Neuron (in vitro differentiated cells): ENCODE data around the gene CCDC187.

Experiments used
- H2AFZ ChIP-seq: one replicate; pipeline ENCODE4 v1.6.1; 2013; ENCODE audit warnings: low read depth, mild to moderate bottlenecking, inconsistent platforms, low read length, moderate library complexity
- H3K27me3 ChIP-seq: one replicate; pipeline ENCODE4 v1.6.1; 2013; ENCODE audit warnings: low read length; ENCODE audit not compliant: insufficient read depth
- H3K36me3 ChIP-seq: one replicate; pipeline ENCODE4 v1.6.1; 2013; ENCODE audit warnings: low read length; ENCODE audit not compliant: insufficient read depth
- H3K4me1 ChIP-seq: one replicate; pipeline ENCODE4 v1.6.1; 2013; ENCODE audit warnings: low read length; ENCODE audit not compliant: insufficient read depth
- H3K4me3 ChIP-seq: 2 replicates; pipeline ENCODE4 v1.5.1; 2013; ENCODE audit warnings: mild to moderate bottlenecking, low read length, moderate library complexity
- H3K9me3 ChIP-seq: one replicate; pipeline ENCODE4 v1.6.1; 2013; ENCODE audit warnings: low read length

CCDC187 gene

DNA sequence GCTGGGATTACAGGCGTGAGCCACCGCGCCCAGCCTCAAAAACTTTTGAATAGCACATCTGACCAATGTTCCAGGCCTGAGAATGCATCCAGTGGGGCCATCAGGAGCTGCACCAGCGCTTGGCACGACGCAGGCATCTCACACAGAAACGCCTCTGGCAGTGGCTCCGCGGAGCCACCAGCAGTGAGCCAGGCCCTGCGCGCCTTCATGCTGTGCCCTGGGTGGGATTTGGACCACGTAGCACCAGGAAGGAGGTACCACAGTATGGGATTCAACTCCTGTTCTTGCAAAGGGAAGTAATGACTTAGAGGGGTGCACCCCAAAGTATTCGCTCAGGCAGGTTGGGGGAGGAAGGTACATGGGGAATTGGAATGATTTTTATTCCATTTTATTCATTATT lies 3.0 kb downstream of the CCDC187 start:
- H2AFZ ChIP-seq: no peak overlapping the region
- H3K27me3 ChIP-seq: peaks cover 29% of the 10 kb centered on the region
- H3K4me3 ChIP-seq: no peak overlapping the region
- no peaks in the 10 kb centered on the region for H3K36me3 ChIP-seq
- no peaks in the 10 kb centered on the region for H3K9me3 ChIP-seq
- peaks cover 8% of the 10 kb centered on the region for H3K4me1 ChIP-seq

DNA sequence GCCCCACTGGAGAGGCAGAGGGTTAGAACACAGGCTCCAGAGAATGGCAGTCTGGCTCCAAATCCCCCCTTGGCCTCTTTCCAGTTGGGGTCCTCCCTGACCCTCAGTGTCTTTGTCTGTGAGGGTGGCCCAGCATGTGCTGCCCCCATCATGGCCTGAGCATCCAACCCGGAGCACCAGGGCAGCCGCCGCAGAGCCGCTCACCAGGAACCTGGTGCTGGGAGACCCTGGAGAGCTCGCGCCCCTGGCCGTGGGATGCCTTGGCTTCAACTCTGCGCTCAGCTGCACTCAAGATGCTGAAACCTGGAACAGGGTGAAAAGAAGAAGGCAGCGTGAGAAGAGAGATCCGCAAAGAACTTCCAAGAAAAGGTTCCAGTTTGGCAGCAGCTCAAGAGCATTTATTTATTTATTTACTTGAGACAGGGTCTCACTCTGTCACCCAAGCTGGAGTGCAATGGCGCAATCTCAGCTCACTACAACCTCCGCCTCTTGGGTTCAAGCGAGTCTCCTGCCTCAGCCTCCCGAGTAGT lies 3.8 kb downstream of the CCDC187 start:
- H2AFZ ChIP-seq: no peak overlapping the region
- no peak overlapping the region for H3K4me3 ChIP-seq
- H3K27me3 ChIP-seq: peaks cover 29% of the 10 kb centered on the region
- peaks cover 13% of the 10 kb centered on the region for H3K4me1 ChIP-seq
- no peaks in the 10 kb centered on the region for H3K9me3 ChIP-seq
- H3K36me3 ChIP-seq: no peaks in the 10 kb centered on the region

DNA sequence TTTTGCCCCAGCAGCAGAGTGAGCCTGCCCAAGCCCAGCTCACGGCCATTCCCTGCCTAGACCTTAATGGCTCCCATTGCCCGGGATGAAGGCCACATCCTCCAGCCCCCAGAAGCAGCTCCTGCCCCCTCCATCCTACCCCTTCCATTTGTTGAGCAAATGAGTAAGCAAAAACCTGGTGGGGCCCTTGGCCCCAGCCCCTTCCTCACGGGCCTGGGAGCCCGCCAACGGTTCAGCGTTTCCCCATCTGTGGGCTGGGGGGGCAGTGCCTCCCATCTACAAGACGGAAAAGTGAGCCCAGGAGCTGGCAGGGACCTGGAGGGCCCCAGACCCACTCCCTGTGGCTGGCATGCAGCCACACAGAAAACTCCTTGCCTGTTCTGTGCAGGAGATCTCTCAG lies 4.4 kb downstream of the CCDC187 start:
- Histone ChIP-seq H3K27me3 (peaks cover 29% of the 10 kb centered on the region), H2AFZ (no peak overlapping the region)

GRCh38 chr9:136299116-136299515 lies 4.8 kb downstream of the CCDC187 start:
- Histone ChIP-seq H3K36me3 (no peaks in the 10 kb centered on the region), H3K9me3 (no peaks in the 10 kb centered on the region), H3K4me1 (peaks cover 9% of the 10 kb centered on the region), H3K27me3 (peaks cover 29% of the 10 kb centered on the region), H2AFZ (no peak overlapping the region), H3K4me3 (no peak overlapping the region)

More for the DNA sequence above, 4.4 kb downstream of the CCDC187 start:
- no peaks in the 10 kb centered on the region for H3K9me3 ChIP-seq
- peaks cover 13% of the 10 kb centered on the region for H3K4me1 ChIP-seq
- H3K4me3 ChIP-seq: no peak overlapping the region
- no peaks in the 10 kb centered on the region for H3K36me3 ChIP-seq

GRCh38 chr9:136297766-136298735 lies 5.8 kb downstream of the CCDC187 start:
- Histone ChIP-seq H3K4me1 (peaks cover 7% of the 10 kb centered on the region), H3K4me3 (no peak overlapping the region), H3K9me3 (no peaks in the 10 kb centered on the region), H2AFZ (no peak overlapping the region), H3K36me3 (no peaks in the 10 kb centered on the region), H3K27me3 (peaks cover 25% of the 10 kb centered on the region)

DNA sequence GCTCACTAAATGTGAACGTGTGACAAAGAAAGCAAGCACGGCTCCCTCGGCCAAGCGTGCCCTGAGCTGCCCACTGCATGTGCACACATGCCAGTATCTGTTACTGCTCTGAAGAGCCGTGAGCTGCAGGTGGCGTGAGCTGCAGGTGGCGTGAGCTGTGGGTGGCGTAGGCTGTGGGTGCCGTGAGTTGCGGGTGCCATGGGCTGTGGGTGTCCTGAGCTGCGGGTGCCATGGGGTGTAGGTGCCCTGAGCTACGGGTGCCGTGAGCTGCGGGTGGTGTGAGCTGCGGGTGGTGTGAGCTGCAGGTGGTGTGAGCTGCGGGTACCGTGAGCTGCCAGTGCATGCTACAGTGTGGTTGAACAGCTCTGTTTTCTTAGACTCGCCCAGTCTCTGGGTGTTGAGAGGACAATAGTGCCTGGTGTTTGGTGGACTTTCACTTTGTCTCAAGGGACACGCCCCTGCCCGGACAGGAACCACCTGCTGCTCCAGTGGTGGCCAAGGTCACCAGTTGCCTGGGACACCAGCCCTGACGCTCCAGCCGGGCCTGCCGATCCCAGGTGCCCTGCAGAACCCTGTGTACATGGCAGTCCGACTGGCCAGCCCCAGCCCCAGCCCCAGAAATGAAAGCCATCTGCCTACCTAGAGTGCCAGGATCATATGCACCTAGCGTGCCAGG lies 6.7 kb downstream of the CCDC187 start:
- Histone ChIP-seq H3K4me1 (peaks cover 7% of the 10 kb centered on the region), H2AFZ (no peak overlapping the region), H3K9me3 (no peaks in the 10 kb centered on the region), H3K4me3 (no peak overlapping the region), H3K27me3 (peaks cover 28% of the 10 kb centered on the region), H3K36me3 (no peaks in the 10 kb centered on the region)

- Histone ChIP-seq H3K36me3 (no peaks in the 10 kb centered on the region), H3K9me3 (no peaks in the 10 kb centered on the region), H3K27me3 (peaks cover 28% of the 10 kb centered on the region), H2AFZ (no peak overlapping the region), H3K4me1 (peaks cover 7% of the 10 kb centered on the region), H3K4me3 (no peak overlapping the region)
Observed at GRCh38 chr9:136296434-136297015, 7.4 kb downstream of the CCDC187 start.

- H3K36me3 ChIP-seq: no peaks in the 10 kb centered on the region
- H3K4me3 ChIP-seq: no peak overlapping the region
- H3K27me3 ChIP-seq: peaks cover 28% of the 10 kb centered on the region
- H3K9me3 ChIP-seq: no peaks in the 10 kb centered on the region
- H3K4me1 ChIP-seq: peaks cover 7% of the 10 kb centered on the region
- no peak overlapping the region for H2AFZ ChIP-seq
Observed at GRCh38 chr9:136295542-136296433, 8.1 kb downstream of the CCDC187 start.

DNA sequence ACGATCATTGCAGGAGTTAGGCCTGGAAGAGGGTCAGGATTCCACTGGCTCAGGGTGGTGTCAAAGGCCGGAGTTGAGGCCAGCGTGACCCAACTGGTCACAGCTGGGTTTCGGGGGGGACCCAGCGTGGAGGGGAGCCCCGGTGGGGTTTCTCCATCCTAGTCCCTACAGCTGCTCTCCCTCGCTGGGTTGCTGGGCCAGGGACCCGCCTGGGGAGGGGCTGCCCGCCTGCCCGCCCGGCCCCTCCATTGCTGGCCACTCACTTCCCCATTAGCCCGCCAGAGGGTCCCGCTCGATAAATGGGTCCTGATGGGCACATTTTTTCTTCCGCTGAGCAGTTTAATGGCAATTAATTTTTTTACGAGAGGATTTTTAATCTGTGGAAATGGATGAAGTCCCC lies 8.8 kb downstream of the CCDC187 start:
- Histone ChIP-seq H3K4me3 (no peak overlapping the region), H3K4me1 (peaks cover 7% of the 10 kb centered on the region), H3K27me3 (peaks cover 29% of the 10 kb centered on the region), H3K9me3 (no peaks in the 10 kb centered on the region), H2AFZ (no peak overlapping the region), H3K36me3 (no peaks in the 10 kb centered on the region)

- peaks cover 7% of the 10 kb centered on the region for H3K4me1 ChIP-seq
- H3K36me3 ChIP-seq: no peaks in the 10 kb centered on the region
- H2AFZ ChIP-seq: no peak overlapping the region
- H3K4me3 ChIP-seq: no peak overlapping the region
- no peaks in the 10 kb centered on the region for H3K9me3 ChIP-seq
- H3K27me3 ChIP-seq: peaks cover 29% of the 10 kb centered on the region
Observed at GRCh38 chr9:136294437-136294836, 9.5 kb downstream of the CCDC187 start.

- Histone ChIP-seq H3K9me3 (no peaks in the 10 kb centered on the region), H3K4me3 (no peak overlapping the region), H3K4me1 (peaks cover 7% of the 10 kb centered on the region), H3K36me3 (no peaks in the 10 kb centered on the region), H2AFZ (no peak overlapping the region), H3K27me3 (peaks cover 21% of the 10 kb centered on the region)
Observed at GRCh38 chr9:136293476-136294077, 10.3 kb downstream of the CCDC187 start.
